Dendritic cell treated with granulocyte-macrophage colony-stimulating factor and Interleukin-4, amounts not matched to agents 40 ng/mL and 50 ng/mL, for 4 days (primary cell): ENCODE results near the gene PPP1R14D.
A peak's percentile ranks its signal among the peaks of the same experiment; 100 is the strongest.
"Not testable (repeated sequence)": the region's sequence is repeated elsewhere in the genome, so short reads cannot be mapped to it uniquely, and the experiment has no call there.

Source experiments
- H3K27ac Mint-ChIP-seq: one replicate; pipeline ENCODE4 v1.8.0; 2022; ENCODE audit warnings: mild to moderate bottlenecking, mixed read lengths
- H3K27me3 Mint-ChIP-seq: one replicate; pipeline ENCODE4 v1.8.0; 2022; ENCODE audit warnings: mild to moderate bottlenecking, mixed read lengths
- H3K36me3 Mint-ChIP-seq: one replicate; pipeline ENCODE4 v1.8.0; 2022; ENCODE audit warnings: low read depth, mixed read lengths
- H3K4me1 Mint-ChIP-seq: one replicate; pipeline ENCODE4 v1.8.0; 2022; ENCODE audit warnings: low read depth, mixed read lengths
- H3K4me3 Mint-ChIP-seq: one replicate; pipeline ENCODE4 v1.8.0; 2022; ENCODE audit warnings: mild to moderate bottlenecking, moderate library complexity, mixed read lengths
- H3K9me3 Mint-ChIP-seq: one replicate; pipeline ENCODE4 v1.8.0; 2022; ENCODE audit warnings: mixed read lengths
- intact Hi-C: fragments of 100-400 bp; cut with micrococcal nuclease; formaldehyde crosslinking; loops from one replicate; pipeline ENCODE4 v1.15.0; 2022

PPP1R14D gene, protein sequence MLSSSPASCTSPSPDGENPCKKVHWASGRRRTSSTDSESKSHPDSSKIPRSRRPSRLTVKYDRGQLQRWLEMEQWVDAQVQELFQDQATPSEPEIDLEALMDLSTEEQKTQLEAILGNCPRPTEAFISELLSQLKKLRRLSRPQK

DNA sequence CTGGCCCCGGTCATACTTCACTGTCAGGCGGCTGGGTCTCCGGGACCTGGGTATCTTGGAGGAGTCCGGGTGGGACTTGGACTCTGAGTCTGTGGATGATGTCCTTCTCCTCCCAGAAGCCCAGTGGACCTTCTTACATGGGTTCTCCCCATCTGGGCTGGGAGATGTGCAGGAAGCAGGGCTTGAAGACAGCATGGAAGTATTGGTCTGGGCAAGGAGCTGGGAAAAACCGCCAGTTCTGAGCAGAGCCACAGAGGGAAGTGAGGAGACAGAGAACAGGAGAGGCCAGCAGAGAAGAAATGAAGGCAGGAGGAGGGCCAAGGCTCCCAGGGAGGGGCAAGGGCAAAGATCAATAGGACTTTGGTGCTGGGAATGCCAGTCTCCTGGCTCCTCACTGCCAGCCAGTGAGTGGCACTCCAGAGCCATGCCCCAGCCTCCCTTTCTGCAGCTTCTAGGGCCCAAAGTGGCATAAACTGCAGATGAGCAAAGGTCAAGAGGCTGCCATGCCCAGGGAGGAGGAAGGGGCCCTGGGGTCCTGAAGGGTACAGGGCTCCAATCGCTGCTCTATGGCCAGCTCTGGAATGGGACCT, at the start of gene PPP1R14D:
PPP1R14D (minus strand) TSS at position 262 of the 590 bp plus-strand sequence; CDS start at position 195, 67 bp downstream.
- intact Hi-C loops, result no loop called here
- Mint-ChIP-seq H3K27ac (no peak within 1 kb of the TSS), H3K27me3 (peaks cover 11% of the 10 kb centered on the region), H3K9me3 (no peaks in the 10 kb centered on the region), H3K4me1 (no peaks in the 10 kb centered on the region), H3K36me3 (no peaks in the 10 kb centered on the region), H3K4me3 (no peak within 1 kb of the TSS)

DNA sequence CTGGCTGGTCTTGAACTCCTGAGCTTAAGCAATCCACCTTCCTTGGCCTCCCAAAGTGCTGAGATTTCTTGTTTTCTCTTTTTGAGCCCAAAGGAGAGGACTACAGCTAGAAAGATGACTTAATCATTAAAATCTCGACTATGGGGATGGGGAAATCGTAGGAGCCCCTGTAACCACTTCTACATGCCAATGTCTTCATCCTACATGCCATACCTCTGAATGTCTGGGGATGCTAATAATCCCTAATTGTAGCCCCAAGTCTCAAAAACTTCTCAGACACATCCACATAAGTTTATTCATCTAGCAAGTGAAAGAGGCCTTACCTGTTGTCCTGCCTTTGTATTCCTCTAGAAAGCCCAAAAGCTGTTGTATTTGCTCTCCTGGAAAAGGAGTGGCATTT, 49.2 kb upstream of the PPP1R14D start:
- Mint-ChIP-seq H3K36me3 (no peaks in the 10 kb centered on the region), H3K27ac (no peak overlapping the region), H3K4me3 (no peak overlapping the region), H3K4me1 (peaks cover 12% of the 10 kb centered on the region), H3K9me3 (no peaks in the 10 kb centered on the region), H3K27me3 (peaks cover 27% of the 10 kb centered on the region)
- intact Hi-C loops, result no loop called here

DNA sequence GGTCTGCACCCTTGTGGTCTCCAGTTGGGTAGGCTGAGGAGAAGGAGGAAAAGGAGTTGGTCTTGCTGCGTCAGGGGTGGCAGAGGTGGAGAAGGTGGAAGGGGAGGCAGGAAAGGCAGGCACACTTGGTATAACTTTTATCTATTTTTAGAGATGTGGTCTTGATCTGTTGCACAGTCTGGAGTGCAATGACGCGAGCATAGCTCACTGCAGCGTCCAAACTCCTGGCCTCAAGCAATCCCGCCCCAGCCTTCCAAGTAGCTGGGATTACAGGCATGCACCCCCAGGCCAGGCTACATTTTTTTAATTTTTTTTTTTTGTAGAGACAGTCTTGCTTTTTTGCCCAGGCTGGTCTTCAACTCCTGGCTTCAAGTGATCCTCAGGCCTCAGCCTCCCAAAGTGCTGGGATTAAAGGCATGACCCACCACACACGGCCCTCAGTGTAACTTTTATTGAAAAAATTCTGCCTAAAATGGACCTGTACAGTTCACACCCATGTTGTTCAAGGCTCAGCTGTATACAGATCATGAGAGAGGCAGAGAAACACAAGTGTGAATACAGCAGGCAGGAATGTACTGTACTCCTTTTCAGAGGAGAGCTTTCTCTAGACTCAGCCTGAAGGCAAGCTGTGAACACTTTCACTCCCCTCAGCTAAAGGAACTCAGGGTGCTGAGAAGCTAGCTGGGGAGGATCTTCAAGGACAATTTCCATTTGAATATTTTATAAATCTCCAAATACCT, 47.7 kb upstream of the PPP1R14D start:
- intact Hi-C loops, result no loop called here
- Mint-ChIP-seq H3K9me3 (no peaks in the 10 kb centered on the region), H3K27me3 (peaks cover 33% of the 10 kb centered on the region), H3K27ac (no peak overlapping the region), H3K36me3 (no peaks in the 10 kb centered on the region), H3K4me3 (no peak overlapping the region), H3K4me1 (peaks cover 20% of the 10 kb centered on the region)

DNA sequence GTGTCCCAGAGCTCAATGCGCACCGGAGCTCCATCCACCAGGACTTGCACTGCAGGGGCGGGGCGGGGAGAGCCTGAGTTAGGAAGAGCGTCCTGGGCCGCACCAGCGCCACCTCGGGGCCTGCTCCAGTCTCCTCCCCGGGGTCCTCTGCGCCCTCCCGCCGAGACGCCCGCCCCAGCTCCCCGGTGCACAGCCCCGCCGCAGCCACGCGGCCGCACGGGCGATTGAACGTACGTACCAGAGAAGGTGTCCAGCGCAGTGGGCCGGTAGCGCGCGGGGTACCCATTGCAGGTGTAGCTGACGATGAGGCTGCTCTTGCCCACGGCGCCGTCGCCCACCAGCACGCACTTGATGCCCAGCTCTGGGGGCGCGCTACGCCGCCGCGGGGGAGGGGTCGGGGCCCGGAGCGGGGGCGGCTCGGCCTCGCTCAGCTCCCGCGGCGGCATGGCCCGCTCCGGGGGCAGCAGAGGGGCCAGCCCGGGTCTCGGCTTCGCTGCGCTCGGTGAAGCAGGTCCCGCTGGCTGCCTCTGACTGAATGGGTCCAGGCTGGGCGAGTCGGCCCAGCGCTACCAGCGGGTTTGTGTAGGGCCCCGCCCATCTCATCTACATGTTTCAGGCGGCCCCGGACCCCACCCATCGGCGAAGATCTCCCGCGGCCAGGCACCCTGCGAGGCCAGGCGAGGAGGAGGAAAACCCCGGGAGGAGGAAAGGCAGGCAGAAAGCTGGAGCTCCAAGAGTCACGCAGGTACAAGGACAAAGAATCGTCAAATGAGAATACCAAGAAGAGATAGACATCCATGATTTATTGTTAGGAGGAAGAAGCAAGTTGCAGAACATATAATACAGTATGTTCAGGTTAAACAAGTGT, 45.4 kb upstream of the PPP1R14D start, which contains the start of gene RHOV:
RHOV (minus strand) TSS at position 541 of the 868 bp plus-strand sequence; CDS start at position 446, 95 bp downstream.
- H3K36me3 Mint-ChIP-seq, result no peaks in the 10 kb centered on the region
- peaks cover 42% of the 10 kb centered on the region for H3K27me3 Mint-ChIP-seq
- no peak within 1 kb of the TSS for H3K27ac Mint-ChIP-seq
- H3K4me1 Mint-ChIP-seq, result peaks cover 20% of the 10 kb centered on the region
- peak within 1 kb of the TSS; percentile 75 for H3K4me3 Mint-ChIP-seq
- no peaks in the 10 kb centered on the region for H3K9me3 Mint-ChIP-seq
- intact Hi-C loops, result no loop called here

DNA sequence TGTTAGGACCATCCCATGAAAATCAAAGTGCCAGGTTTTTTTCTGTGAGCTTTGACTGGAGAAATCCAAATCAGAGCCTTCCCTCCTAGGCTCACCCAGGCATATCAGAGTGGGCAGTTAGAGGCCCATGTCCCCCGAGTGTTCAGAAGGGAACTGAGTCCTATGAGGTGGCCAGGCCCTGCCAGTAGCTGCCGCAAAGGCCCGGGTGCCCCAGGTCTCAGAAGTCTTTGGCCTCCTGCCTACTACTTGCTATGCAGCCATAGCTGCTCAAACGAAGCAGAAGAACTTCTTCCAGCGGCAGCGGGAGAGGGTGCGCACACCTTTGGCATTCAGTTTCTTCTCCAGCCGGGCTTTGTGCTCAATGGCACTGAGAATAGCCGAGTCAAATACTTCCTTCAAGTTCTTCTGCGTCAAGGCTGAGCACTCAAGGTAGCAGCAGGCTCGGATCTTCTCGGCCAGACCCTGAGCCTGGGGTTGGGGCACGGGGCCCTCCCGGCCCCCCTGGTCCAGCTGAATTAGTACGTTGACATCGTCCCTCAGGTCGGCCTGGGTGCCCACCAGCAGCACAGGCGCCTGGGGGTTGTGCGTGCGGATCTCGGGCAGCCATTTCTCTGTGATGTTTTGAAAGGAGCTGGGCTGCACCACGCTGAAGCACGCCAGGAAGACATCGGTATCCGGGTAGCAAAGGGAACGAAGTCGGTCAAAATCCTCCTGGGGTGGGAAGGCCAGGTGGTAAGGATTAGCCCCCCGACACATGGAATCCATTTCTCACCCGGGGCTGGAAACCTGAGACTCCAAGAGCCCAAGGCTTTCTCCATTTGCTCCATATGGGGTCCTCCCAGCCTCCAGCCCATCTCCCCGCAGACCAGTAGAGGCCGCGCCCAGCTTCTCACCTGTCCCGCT, 44.5 kb upstream of the PPP1R14D start:
- no peak overlapping the region for H3K27ac Mint-ChIP-seq
- intact Hi-C loops, result no loop called here
- peak overlapping the region; percentile 75 for H3K4me3 Mint-ChIP-seq
- peaks cover 42% of the 10 kb centered on the region for H3K27me3 Mint-ChIP-seq
- H3K9me3 Mint-ChIP-seq, result no peaks in the 10 kb centered on the region
- H3K4me1 Mint-ChIP-seq, result peaks cover 20% of the 10 kb centered on the region
- H3K36me3 Mint-ChIP-seq, result no peaks in the 10 kb centered on the region

DNA sequence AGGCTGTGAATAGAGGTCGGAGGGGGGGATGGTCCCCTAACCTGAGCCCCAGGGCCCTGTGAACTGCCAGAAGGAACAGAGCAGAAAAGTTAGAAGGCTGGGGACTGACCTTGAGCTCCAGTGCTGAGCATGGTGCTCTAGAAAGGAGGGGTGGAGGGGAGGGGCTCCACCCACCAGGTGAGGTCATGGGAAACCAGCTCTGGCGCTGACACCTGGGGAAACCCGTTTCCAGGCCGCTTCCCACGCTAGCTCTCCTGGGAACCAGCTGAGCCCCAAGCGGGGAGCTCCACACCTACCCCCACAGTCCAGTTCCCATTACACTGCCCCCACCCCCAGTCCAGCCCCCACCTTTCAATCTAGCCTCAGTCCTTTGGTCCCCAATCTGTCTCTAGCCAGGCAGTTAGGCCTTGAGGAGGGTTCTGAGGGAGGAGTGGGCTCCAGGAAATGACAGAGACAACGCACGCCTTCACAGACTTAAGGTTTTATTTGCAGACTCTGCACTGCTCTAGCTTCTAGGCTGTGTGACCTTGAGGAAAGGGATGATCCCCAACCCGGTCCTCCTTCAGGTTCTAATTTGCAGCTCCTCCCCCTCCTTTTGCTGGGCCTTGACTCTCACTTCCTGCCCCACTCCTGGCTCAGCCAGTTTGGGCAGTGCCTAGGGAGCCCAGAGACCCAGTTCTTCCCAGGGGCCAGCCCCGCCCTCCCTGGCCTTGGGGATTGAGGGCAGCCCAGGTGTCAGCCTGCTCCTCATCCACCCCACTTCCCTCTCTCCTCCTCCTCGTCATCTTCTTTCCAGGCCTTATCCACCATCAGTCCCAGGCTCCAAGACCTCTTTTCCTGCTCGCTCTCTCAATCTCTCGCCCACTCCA, 43.5 kb upstream of the PPP1R14D start:
- Mint-ChIP-seq H3K9me3 (no peaks in the 10 kb centered on the region), H3K36me3 (no peaks in the 10 kb centered on the region), H3K27me3 (peaks cover 42% of the 10 kb centered on the region), H3K27ac (no peak overlapping the region), H3K4me1 (peaks cover 20% of the 10 kb centered on the region), H3K4me3 (no peak overlapping the region)
- intact Hi-C loops, result no loop called here

DNA sequence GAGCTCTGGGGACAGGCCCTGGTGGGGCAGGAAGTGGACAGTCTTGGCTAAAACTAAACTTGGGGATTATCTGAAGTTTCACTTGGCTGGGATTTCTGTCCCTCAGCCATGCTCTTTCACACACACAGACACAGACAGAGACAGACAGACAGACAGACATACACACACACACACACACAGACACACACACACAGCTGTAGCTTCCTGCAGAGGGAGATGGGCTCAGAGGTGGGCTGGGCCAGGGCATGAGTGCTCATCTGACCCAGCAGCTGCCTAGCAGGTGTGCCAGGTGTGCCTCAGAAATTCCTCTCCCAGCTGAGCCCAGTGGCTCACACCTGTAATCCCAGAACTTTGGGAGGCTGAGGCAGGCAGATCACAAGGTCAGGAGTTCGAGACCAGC, 42.2 kb upstream of the PPP1R14D start:
- no peaks in the 10 kb centered on the region for H3K9me3 Mint-ChIP-seq
- peaks cover 40% of the 10 kb centered on the region for H3K27me3 Mint-ChIP-seq
- peaks cover 20% of the 10 kb centered on the region for H3K4me1 Mint-ChIP-seq
- H3K36me3 Mint-ChIP-seq, result no peaks in the 10 kb centered on the region
- intact Hi-C loops, result no loop called here
- H3K27ac Mint-ChIP-seq, result no peak overlapping the region
- H3K4me3 Mint-ChIP-seq, result no peak overlapping the region

DNA sequence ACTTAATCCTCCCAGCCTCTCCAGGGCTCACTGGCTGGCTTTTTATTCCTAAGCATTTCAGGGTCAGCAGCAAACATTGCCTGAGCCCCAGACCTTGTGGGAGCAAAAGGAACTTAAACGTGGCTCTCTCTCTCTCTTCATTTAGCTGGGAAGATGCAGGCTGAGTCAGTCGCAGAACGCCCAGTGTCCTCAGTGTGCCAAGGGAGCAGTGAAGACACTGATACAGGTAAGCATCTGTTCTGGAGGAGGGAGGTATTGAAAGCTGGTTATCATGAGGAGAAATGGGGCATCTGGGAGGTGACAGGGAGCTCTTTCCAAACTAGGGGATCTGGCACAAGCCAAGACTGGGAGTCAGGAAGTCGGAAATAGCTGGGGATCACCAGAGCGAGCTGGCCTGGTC, 41.2 kb upstream of the PPP1R14D start:
- H3K9me3 Mint-ChIP-seq, result no peaks in the 10 kb centered on the region
- peaks cover 20% of the 10 kb centered on the region for H3K4me1 Mint-ChIP-seq
- H3K36me3 Mint-ChIP-seq, result no peaks in the 10 kb centered on the region
- no peak overlapping the region for H3K4me3 Mint-ChIP-seq
- H3K27ac Mint-ChIP-seq, result no peak overlapping the region
- intact Hi-C loops, result no loop called here
- peaks cover 35% of the 10 kb centered on the region for H3K27me3 Mint-ChIP-seq

DNA sequence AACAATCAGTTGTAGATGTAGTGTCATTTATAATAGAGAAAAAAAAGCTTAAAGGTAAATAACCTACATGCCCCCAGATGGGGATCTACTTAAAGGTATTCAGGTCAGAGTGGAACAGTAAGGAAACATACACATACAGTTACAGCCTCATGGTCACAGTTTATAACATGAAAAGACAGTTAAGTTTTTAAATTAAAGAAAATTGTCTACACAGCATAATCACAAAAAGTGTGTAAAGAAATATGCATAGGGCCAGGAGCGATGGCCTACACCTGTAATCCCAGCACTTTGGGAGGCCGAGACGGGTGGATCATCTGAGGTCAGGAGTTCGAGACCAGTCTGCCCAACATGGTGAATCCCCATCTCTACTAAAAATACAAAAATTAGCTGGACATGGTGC, 38.7 kb upstream of the PPP1R14D start:
- H3K4me3 Mint-ChIP-seq, result no peak overlapping the region
- peaks cover 3% of the 10 kb centered on the region for H3K4me1 Mint-ChIP-seq
- intact Hi-C loops, result no loop called here

DNA sequence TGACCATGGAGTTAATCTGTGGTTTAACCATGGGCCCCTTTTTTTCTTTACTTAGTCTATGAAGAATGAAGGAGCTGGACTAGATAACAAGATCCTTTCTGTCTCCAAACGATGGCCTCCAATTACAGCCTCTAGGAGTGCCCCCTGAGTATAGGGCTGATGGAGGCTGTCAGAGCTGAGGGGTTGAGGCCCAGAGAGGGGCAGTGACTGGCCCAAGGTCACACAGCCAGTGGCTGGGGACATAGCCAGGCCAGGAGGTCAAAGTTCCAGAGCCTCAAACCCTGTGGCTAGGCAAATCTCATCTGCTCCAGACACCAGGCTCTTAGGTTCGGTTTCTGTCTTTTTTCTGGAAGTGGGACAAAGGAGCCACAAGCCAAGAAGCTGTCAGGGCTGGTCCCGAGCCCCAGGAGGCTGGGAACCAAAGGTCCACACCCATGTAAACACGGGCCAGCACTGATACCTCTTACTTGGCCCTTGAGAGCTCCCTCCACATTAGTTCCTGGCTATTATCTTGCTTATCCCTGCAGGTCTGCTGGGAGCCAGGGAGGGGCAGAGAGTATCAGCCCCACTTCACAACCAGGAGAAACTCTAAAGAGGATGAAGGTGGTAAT, 35.3 kb upstream of the PPP1R14D start:
- Mint-ChIP-seq H3K27ac (no peak overlapping the region), H3K27me3 (no peaks in the 10 kb centered on the region), H3K9me3 (no peaks in the 10 kb centered on the region), H3K4me1 (peaks cover 9% of the 10 kb centered on the region), H3K36me3 (peaks cover 9% of the 10 kb centered on the region), H3K4me3 (no peak overlapping the region)
- intact Hi-C loops, result no loop called here

More for the DNA sequence above, 38.7 kb upstream of the PPP1R14D start:
- H3K27ac Mint-ChIP-seq, result no peak overlapping the region
- peaks cover 13% of the 10 kb centered on the region for H3K27me3 Mint-ChIP-seq
- H3K9me3 Mint-ChIP-seq, result no peaks in the 10 kb centered on the region
- no peaks in the 10 kb centered on the region for H3K36me3 Mint-ChIP-seq

DNA sequence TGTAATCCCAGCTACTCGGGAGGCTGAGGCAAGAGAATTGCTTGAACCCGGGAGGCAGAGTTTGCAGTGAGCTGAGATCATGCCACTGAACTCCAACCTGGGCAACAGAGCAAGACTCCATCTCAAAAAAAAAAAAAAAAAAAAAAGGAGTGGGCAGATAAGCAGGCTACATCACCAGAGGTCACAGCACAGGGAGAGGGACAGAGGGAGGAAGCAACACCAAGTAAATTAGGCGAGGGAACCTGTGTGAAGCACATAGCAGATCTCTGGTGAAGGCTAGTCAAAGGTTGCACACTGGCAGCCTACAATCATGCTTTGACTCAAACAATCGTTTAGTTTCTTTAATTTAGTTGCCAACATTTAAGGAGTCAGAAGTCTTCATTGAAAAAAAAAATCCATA, 32.6 kb upstream of the PPP1R14D start:
- intact Hi-C loops, H3K9me3 Mint-ChIP-seq, H3K27ac Mint-ChIP-seq, H3K27me3 Mint-ChIP-seq, H3K4me3 Mint-ChIP-seq: not testable (repeated sequence)
- peaks cover 31% of the 10 kb centered on the region for H3K4me1 Mint-ChIP-seq
- H3K36me3 Mint-ChIP-seq, result peaks cover 34% of the 10 kb centered on the region

DNA sequence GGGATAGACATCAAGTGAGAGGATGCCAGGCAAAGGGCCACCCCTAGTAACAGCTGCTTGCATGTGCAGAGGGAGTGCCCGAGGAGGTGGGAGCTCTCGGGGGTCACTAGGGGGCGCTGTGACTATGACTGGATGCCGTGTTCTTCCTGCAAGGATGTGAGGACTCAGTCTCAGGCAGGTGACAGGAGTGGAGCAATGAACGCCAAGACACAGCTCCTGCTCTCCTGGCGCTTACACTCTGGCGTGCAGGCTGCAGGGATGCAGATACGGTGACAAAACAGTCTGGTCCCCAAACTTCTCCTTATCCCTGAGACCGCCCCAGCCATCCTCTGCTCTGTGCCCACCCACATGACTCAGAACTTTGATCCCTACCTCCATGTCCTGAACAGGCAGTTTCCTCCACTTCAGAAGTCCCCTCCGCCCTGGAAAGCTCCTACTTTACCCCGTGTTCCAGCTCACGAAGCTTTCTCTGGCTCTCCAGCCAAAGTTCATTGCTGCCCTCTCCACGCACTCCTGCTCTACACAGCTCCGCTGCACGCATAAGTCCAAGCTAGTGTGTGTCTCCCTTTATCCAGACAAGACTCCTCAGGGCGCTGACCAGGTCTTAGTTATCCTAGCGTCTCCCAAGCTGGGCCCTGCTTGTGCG, 30.8 kb upstream of the PPP1R14D start:
- Mint-ChIP-seq H3K36me3 (peaks cover 52% of the 10 kb centered on the region), H3K9me3 (no peaks in the 10 kb centered on the region), H3K27me3 (no peaks in the 10 kb centered on the region), H3K4me1 (peaks cover 34% of the 10 kb centered on the region), H3K4me3 (no peak overlapping the region), H3K27ac (no peak overlapping the region)
- intact Hi-C loops, result no loop called here
